Measurements from ENCODE around the gene PXDN. TPM values are rescaled to one million over a fixed set of nuclear protein-coding genes. Genes with fewer than 3 reads are reported as not detected.

PXDN gene
- total and polyA plus RNA-seq, 10 of the 15 experiments (the other 5 are each of a cell fraction or from before 2014, with no cell fraction given), result 0.12 to 0.69 (median 0.23) TPM; not detected in 5

GRCh38 chr2:1585635-1586034 is 158.7 kb downstream of the PXDN start (continued):
- no peak for TF ChIP-seq SKIL (IDR thresholded peaks at IDR 0.05; ENCODE audit: low read depth, poor library complexity, severe bottlenecking)
- TF ChIP-seq ZBTB11 (CRISPR knock-in tag; IDR thresholded peaks at IDR 0.05), result no peak

- ChIA-PET RAD21 (ENCODE audit: unreplicated experiment) (no interaction called here), SMC1A (ENCODE audit: uncharacterized antibody, unreplicated experiment) (no interaction called here), CTCF (no interaction called here), POLR2A (no interaction called here)
- no peak overlapping the region for H2AFZ ChIP-seq (ENCODE audit: control insufficient read depth, low read depth, low read length)
- intact Hi-C loops (cut with micrococcal nuclease; ENCODE audit: unreplicated experiment) (no loop called here), in situ Hi-C loops (cut with MboI) (no loop called here)
- no peaks in the 10 kb centered on the region for H3K27me3 ChIP-seq (replicated peaks in 1 of 2; ENCODE audit: control insufficient read depth in 2 of 2, insufficient read depth in 2 of 2, low read length in 1 of 2)
- no peak for ATAC-seq
- FAIRE-seq, result no peak
- no peak for TF ChIP-seq IKZF2 (IDR thresholded peaks at IDR 0.05)
- TF ChIP-seq CHD1 (IDR thresholded peaks at IDR 0.05; ENCODE audit: low read depth, low read length), result no peak
- TF ChIP-seq STAT1 (conservative IDR thresholded peaks at IDR 0.05), result no peak
- TF ChIP-seq NBN (IDR thresholded peaks at IDR 0.05), result no peak
- TF ChIP-seq ATF3 (IDR thresholded peaks at IDR 0.05; ENCODE audit: borderline replicate concordance, extremely low read depth, low read depth, low read length), result no peak
- TF ChIP-seq SMAD5 (IDR thresholded peaks at IDR 0.05; ENCODE audit: low read depth), result no peak
- no peak for TF ChIP-seq ELK1 (IDR thresholded peaks at IDR 0.05; ENCODE audit: low read depth, low read length)
- no peak for TF ChIP-seq NKRF (conservative IDR thresholded peaks at IDR 0.05)
- no peak for TF ChIP-seq SPI1 (IDR thresholded peaks at IDR 0.05; ENCODE audit: borderline replicate concordance, insufficient read depth, low read depth, low read length)
- no peak for TF ChIP-seq RAD51 (IDR thresholded peaks at IDR 0.05)
- no peak overlapping the region for H3K27ac ChIP-seq (ENCODE audit: control insufficient read depth, insufficient read depth)
- DNase-seq (ENCODE audit: low read depth, low spot score), result no peak
- H3K9ac ChIP-seq (ENCODE audit: control insufficient read depth, insufficient read depth, low read length), result no peak overlapping the region
- no peak overlapping the region for H3K4me2 ChIP-seq (ENCODE audit: control insufficient read depth, insufficient read depth)
- H3K9me3 ChIP-seq (replicated peaks; ENCODE audit: control insufficient read depth, insufficient read depth, low read length), result no peaks in the 10 kb centered on the region; the same call in 2 of the 3 replicates
- no peaks in the 10 kb centered on the region for H3K79me2 ChIP-seq (ENCODE audit: control insufficient read depth, insufficient read depth, low read length)
- H4K20me1 ChIP-seq (ENCODE audit: control insufficient read depth, insufficient read depth), result no peaks in the 10 kb centered on the region
- BruUV-seq (replicated peaks), result no TSS peak
- 44% methylated on average over 16 of the region's 18 CpGs for WGBS (ENCODE audit: insufficient coverage, insufficient replicate concordance, low lambda C conversion rate, missing lambda C conversion rate)
- H3K4me1 ChIP-seq (ENCODE audit: control insufficient read depth, insufficient read depth, low read length), result no peaks in the 10 kb centered on the region
- no peak overlapping the region for H3K4me3 ChIP-seq
- H3K36me3 ChIP-seq (ENCODE audit: control insufficient read depth in 2 of 2, insufficient read depth in 2 of 2, low read length in 1 of 2), result no peaks in the 10 kb centered on the region
Observed at GRCh38 chr2:1584691-1585485, 159.4 kb downstream of the PXDN start.

Data from GM12878 (cell line).